A549 (cell line): Measurements from ENCODE around the gene AGBL4. TPM values are rescaled to one million over a fixed set of nuclear protein-coding genes. Genes with fewer than 3 reads are reported as not detected.

Experiments
- ATAC-seq, 2 experiments: fragments of 200-7000 bp in 1 of 2; fragments of >200 bp in 1 of 2; cut with Nextera tagmentation in 1 of 2; cut with Tn5 transposase in 1 of 2; 3 replicates each; pipeline versions ENCODE4 v1.8.0 to v1.9.1; 2018 to 2020; ENCODE audit warnings: mild to moderate bottlenecking in 1 of 2, moderate library complexity in 1 of 2
- CTCF ChIA-PET: fragments of 300-600 bp; sonication (Branson Sonifier 250); formaldehyde crosslinking; extraction: SDS; loops from one replicate; lab custom pipeline; 2021; ENCODE audit warnings: antibody characterized with exemption, inconsistent platforms; lab: Yijun Ruan, JAX
- POLR2A ChIA-PET: fragments of 350-600 bp; formaldehyde crosslinking; extraction: SDS; loops from one replicate; lab custom pipeline; 2021; ENCODE audit warnings: antibody characterized with exemption, inconsistent platforms; lab: Yijun Ruan, JAX
- DNase-seq, 2 experiments: peaks; one replicate each; pipeline versions ENCODE4 v3.0.0 to v3.0.0-alpha.2; 2011 to 2016; ENCODE audit warnings: low read depth in 1 of 2, low spot score in 1 of 2
- FAIRE-seq: peaks from 2 replicates; lab custom pipeline; 2011; peaks lifted over from hg19 to GRCh38; lab: Jason Lieb, UNC
- H3K27ac ChIP-seq, 2 experiments: fragments of >200 bp; sonication (Bioruptor Twin); formaldehyde crosslinking; 3 replicates each; pipeline ENCODE4 v1.5.1; 2016 to 2017
- H3K4me1 ChIP-seq: fragments of >200 bp; sonication (Bioruptor Twin); formaldehyde crosslinking; 3 replicates; pipeline ENCODE4 v1.6.1; 2016
- H3K4me2 ChIP-seq: fragments of >200 bp; sonication (Bioruptor Twin); formaldehyde crosslinking; 3 replicates; pipeline ENCODE4 v1.6.1; 2016
- H3K4me3 ChIP-seq: fragments of >200 bp; sonication (Bioruptor Twin); formaldehyde crosslinking; 3 replicates; pipeline ENCODE4 v1.5.1; 2016
- H3K9me3 ChIP-seq: fragments of >200 bp; sonication (Bioruptor Twin); formaldehyde crosslinking; 3 replicates; pipeline ENCODE4 v1.6.1; 2016
- CBX2 ChIP-seq: fragments of 200-600 bp; sonication (generic); IDR thresholded peaks from 2 replicates; pipeline ENCODE4 v1.6.1; 2016; ENCODE audit warnings: low read depth, mild to moderate bottlenecking, borderline replicate concordance
- CHD4 ChIP-seq: fragments of 200-600 bp; sonication (generic); IDR thresholded peaks from 2 replicates; pipeline ENCODE4 v1.6.1; 2016; ENCODE audit warnings: antibody characterized with exemption, mild to moderate bottlenecking, borderline replicate concordance
- EHF ChIP-seq: fragments of 250-450 bp; sonication (Bioruptor Pico); IDR thresholded peaks from 2 replicates; pipeline ENCODE4 v1.5.0; 2020; ENCODE audit warnings: mild to moderate bottlenecking
- ESRRA ChIP-seq: fragments of 150-350 bp; IDR thresholded peaks from 2 replicates; pipeline ENCODE4 v1.6.1; 2014; ENCODE audit warnings: mild to moderate bottlenecking, low read length, borderline replicate concordance
- FOSL2 ChIP-seq, 2 experiments: fragments of 450-650 bp in 1 of 2; fragments of >200 bp in 1 of 2; sonication (Bioruptor Twin) in 1 of 2; formaldehyde crosslinking; IDR thresholded peaks; 2 replicates each; pipeline versions ENCODE4 v1.5.0 to v1.6.1; 2016 to 2020; ENCODE audit warnings: mild to moderate bottlenecking in 1 of 2, moderate library complexity in 1 of 2
- GATA3 ChIP-seq: IDR thresholded peaks from 2 replicates; pipeline ENCODE4 v1.6.1; 2012; ENCODE audit warnings: borderline replicate concordance
- HDAC2 ChIP-seq: fragments of 200-600 bp; sonication (generic); IDR thresholded peaks from 2 replicates; pipeline ENCODE4 v1.6.1; 2016
- KDM1A ChIP-seq: fragments of 200-600 bp; sonication (generic); IDR thresholded peaks from 2 replicates; pipeline ENCODE4 v1.6.1; 2016; ENCODE audit warnings: low read depth, mild to moderate bottlenecking
- MAZ ChIP-seq: fragments of 150-350 bp; IDR thresholded peaks from 2 replicates; pipeline ENCODE4 v1.6.1; 2014; ENCODE audit warnings: antibody characterized with exemption, low read depth, low read length, borderline replicate concordance
- PHF8 ChIP-seq: fragments of 200-600 bp; sonication (generic); IDR thresholded peaks from 2 replicates; pipeline ENCODE4 v1.6.1; 2016; ENCODE audit warnings: low read depth, mild to moderate bottlenecking, antibody characterized with exemption, moderate library complexity, borderline replicate concordance
- POLR2A ChIP-seq: IDR thresholded peaks from 2 replicates; pipeline ENCODE4 v1.6.1; 2012; ENCODE audit warnings: mild to moderate bottlenecking, low read length
- RARB ChIP-seq: fragments of 250-450 bp; sonication (Bioruptor Pico); IDR thresholded peaks from 2 replicates; pipeline ENCODE4 v1.8.0; 2021; ENCODE audit warnings: mild to moderate bottlenecking, moderate library complexity
- RNF2 ChIP-seq: fragments of 200-600 bp; sonication (generic); IDR thresholded peaks from 2 replicates; pipeline ENCODE4 v1.6.1; 2016; ENCODE audit warnings: low read depth, mild to moderate bottlenecking, antibody characterized with exemption, moderate library complexity, borderline replicate concordance
- SMC3 ChIP-seq: fragments of >200 bp; sonication (Bioruptor Twin); formaldehyde crosslinking; IDR thresholded peaks from 3 replicates; pipeline ENCODE4 v1.6.1; 2018; ENCODE audit warnings: inconsistent platforms
- TFCP2L1 ChIP-seq: fragments of 250-450 bp; sonication (Bioruptor Pico); IDR thresholded peaks from 2 replicates; pipeline ENCODE4 v1.5.0; 2021; ENCODE audit warnings: mild to moderate bottlenecking
- TP53 ChIP-seq: fragments of 250-450 bp; sonication (Bioruptor Pico); IDR thresholded peaks from 2 replicates; pipeline ENCODE4 v1.5.0; 2021; ENCODE audit warnings: mild to moderate bottlenecking, moderate library complexity
- whole genome bisulfite sequencing: methylation state at CpG from one replicate; pipeline ENCODE4 v1.1.6; 2017; ENCODE audit errors: missing lambda C conversion rate; 5-methylcytosine and 5-hydroxymethylcytosine counted together
- polyA plus RNA-seq, 4 experiments: library from polyadenylated mRNA; depleted of rRNA in 3 of 4; stranded (reverse); fragments of >200 nt; fragmentation: RNase III in 1 of 4; extraction: RNeasy Plus Mini Kit Qiagen cat#74134 plus additional on column Dnase treatment in 1 of 4; gene quantifications; 2 replicates in 3 of 4; 3 replicates in 1 of 4; pipeline ENCODE4 v1.2.3, GENCODE V29; 2011 to 2017
- TF ChIP-seq, protein P1 (sequence below): fragments of 150-350 bp; IDR thresholded peaks from 2 replicates; pipeline ENCODE4 v1.6.1; 2014; ENCODE audit warnings: low read depth, mild to moderate bottlenecking, low read length
- TF ChIP-seq, protein P2 (sequence below): fragments of 200-600 bp; sonication (generic); IDR thresholded peaks from 2 replicates; pipeline ENCODE4 v1.6.1; 2016; ENCODE audit warnings: antibody characterized with exemption, mild to moderate bottlenecking, moderate library complexity
- TF ChIP-seq, protein P3 (sequence below): IDR thresholded peaks from 2 replicates; pipeline ENCODE4 v1.6.1; 2012
- TF ChIP-seq, protein P4 (sequence below): fragments of 250-450 bp; sonication (Bioruptor Pico); IDR thresholded peaks from 2 replicates; pipeline ENCODE4 v1.5.0; 2021; ENCODE audit warnings: mild to moderate bottlenecking, moderate library complexity, borderline replicate concordance

The AGBL4 gene
- polyA plus RNA-seq, 2 of the 4 experiments (the other 2 are of a cell fraction), result not detected

DNA sequence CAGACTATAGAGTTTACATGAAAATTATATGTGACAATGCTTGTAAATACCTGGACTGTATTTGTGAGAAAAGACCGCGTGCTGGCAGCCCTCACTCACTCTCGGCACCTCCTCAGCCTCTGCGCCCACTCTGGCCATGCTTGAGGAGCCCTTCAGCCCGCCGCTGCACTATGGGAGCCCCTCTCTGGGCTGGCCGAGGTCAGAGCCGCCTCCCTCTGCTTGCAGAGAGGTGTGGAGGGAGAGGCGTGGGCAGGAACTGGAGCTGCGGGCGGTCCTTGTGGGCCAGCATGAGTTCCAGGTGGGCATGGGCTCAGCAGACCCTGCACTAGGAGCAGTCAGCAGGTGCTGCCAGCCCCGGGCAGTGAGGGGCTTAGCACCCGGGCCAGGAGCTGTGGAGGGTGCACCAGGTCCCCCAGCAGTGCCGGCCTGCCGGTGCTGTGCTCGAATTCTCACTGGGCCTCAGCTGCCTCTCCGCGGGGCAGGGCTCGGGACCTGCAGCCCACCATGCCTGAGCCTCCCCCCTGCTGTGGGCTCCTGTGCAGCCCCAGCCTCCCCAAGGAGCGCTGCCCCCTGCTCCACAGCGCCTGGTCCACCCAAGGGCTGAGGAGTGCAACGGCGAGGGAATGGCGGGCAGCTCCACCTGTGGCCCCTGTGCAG lies 482.5 kb downstream of the AGBL4 start:
- Histone ChIP-seq H3K4me1 (no peaks in the 10 kb centered on the region), H3K9me3 (no peaks in the 10 kb centered on the region), H3K27ac (no peak overlapping the region), H3K4me2 (no peak overlapping the region), H3K4me3 (no peak overlapping the region)
- TF ChIP-seq ESRRA, result no peak
- TF ChIP-seq, protein P1, sequence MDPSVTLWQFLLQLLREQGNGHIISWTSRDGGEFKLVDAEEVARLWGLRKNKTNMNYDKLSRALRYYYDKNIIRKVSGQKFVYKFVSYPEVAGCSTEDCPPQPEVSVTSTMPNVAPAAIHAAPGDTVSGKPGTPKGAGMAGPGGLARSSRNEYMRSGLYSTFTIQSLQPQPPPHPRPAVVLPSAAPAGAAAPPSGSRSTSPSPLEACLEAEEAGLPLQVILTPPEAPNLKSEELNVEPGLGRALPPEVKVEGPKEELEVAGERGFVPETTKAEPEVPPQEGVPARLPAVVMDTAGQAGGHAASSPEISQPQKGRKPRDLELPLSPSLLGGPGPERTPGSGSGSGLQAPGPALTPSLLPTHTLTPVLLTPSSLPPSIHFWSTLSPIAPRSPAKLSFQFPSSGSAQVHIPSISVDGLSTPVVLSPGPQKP, result no peak
- TF ChIP-seq, protein P2, sequence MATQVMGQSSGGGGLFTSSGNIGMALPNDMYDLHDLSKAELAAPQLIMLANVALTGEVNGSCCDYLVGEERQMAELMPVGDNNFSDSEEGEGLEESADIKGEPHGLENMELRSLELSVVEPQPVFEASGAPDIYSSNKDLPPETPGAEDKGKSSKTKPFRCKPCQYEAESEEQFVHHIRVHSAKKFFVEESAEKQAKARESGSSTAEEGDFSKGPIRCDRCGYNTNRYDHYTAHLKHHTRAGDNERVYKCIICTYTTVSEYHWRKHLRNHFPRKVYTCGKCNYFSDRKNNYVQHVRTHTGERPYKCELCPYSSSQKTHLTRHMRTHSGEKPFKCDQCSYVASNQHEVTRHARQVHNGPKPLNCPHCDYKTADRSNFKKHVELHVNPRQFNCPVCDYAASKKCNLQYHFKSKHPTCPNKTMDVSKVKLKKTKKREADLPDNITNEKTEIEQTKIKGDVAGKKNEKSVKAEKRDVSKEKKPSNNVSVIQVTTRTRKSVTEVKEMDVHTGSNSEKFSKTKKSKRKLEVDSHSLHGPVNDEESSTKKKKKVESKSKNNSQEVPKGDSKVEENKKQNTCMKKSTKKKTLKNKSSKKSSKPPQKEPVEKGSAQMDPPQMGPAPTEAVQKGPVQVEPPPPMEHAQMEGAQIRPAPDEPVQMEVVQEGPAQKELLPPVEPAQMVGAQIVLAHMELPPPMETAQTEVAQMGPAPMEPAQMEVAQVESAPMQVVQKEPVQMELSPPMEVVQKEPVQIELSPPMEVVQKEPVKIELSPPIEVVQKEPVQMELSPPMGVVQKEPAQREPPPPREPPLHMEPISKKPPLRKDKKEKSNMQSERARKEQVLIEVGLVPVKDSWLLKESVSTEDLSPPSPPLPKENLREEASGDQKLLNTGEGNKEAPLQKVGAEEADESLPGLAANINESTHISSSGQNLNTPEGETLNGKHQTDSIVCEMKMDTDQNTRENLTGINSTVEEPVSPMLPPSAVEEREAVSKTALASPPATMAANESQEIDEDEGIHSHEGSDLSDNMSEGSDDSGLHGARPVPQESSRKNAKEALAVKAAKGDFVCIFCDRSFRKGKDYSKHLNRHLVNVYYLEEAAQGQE, result no peak
- TF ChIP-seq GATA3, result no peak
- TF ChIP-seq EHF (CRISPR knock-in tag), result no peak
- no peak for TF ChIP-seq CHD4
- WGBS, result 18% methylated on average over 3 of the region's 24 CpGs
- ATAC-seq, result no peak
- ChIA-PET POLR2A (no interaction called here), CTCF (no interaction called here)
- no peak for DNase-seq
- FAIRE-seq, result no peak

- Histone ChIP-seq H3K4me3 (no peak overlapping the region), H3K4me1 (no peaks in the 10 kb centered on the region), H3K27ac (no peak overlapping the region), H3K4me2 (no peak overlapping the region), H3K9me3 (no peaks in the 10 kb centered on the region)
- ChIA-PET POLR2A (no interaction called here), CTCF (no interaction called here)
- 6% methylated on average over 7 of the region's 7 CpGs for whole genome bisulfite sequencing
- DNase-seq (no peak), ATAC-seq (no peak), FAIRE-seq (no peak)
- TF ChIP-seq RNF2 (no peak), HDAC2 (no peak), CBX2 (no peak), KDM1A (no peak), POLR2A (no peak), PHF8 (no peak), TFCP2L1 (CRISPR knock-in tag) (no peak), TP53 (CRISPR knock-in tag) (no peak), SMC3 (no peak), MAZ (no peak), RARB (CRISPR knock-in tag) (no peak), FOSL2 (IDR thresholded peaks at IDR 0.05) (no peak), FOSL2 (CRISPR knock-in tag; IDR thresholded peaks at IDR 0.05) (no peak)
- TF ChIP-seq, protein P3, sequence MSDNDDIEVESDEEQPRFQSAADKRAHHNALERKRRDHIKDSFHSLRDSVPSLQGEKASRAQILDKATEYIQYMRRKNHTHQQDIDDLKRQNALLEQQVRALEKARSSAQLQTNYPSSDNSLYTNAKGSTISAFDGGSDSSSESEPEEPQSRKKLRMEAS, result no peak
- TF ChIP-seq, protein P4, sequence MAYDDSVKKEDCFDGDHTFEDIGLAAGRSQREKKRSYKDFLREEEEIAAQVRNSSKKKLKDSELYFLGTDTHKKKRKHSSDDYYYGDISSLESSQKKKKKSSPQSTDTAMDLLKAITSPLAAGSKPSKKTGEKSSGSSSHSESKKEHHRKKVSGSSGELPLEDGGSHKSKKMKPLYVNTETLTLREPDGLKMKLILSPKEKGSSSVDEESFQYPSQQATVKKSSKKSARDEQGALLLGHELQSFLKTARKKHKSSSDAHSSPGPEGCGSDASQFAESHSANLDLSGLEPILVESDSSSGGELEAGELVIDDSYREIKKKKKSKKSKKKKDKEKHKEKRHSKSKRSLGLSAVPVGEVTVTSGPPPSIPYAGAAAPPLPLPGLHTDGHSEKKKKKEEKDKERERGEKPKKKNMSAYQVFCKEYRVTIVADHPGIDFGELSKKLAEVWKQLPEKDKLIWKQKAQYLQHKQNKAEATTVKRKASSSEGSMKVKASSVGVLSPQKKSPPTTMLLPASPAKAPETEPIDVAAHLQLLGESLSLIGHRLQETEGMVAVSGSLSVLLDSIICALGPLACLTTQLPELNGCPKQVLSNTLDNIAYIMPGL, result no peak
Observed at GRCh38 chr1:49527606-49528305, 496.0 kb downstream of the AGBL4 start.
